GM12892 (cell line): ENCODE data around the gene TMPO.

Experiments
- POLR2A ChIP-seq: IDR thresholded peaks from 2 replicates; pipeline ENCODE4 v1.6.1; 2011; ENCODE audit warnings: low read depth, low read length, control low read depth
- POLR2AphosphoS5 ChIP-seq: IDR thresholded peaks from 2 replicates; pipeline ENCODE4 v1.6.1; 2011; ENCODE audit warnings: low read depth, low read length, control low read depth
- TAF1 ChIP-seq: IDR thresholded peaks from 2 replicates; pipeline ENCODE4 v1.6.1; 2011; ENCODE audit warnings: low read depth, mild to moderate bottlenecking, control low read depth, low read length, borderline replicate concordance

DNA sequence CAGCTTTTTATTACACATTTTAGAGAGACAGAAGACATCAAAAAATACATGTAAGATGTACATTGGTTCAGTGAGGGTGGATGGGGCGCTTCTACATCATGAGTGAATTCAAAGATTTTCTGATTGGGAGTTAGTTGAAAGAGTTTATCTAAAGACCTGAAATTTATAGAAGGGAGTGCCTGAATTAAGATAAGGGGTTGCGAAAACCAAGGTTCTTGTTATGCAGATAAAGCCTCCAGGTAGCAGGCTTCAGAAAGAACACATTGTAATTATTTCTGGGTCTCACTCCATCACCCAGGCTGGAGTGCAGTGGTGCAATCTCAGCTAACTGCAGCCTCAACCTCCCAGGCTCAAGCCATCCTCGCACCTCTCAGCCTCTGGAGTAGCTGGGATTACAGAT, 26.2 kb upstream of the TMPO start:
- TF ChIP-seq POLR2A: no peak
- no peak for TF ChIP-seq TAF1
- TF ChIP-seq POLR2AphosphoS5: no peak
